HG02885 (cell line): ENCODE results near the gene THAP11.
"Not testable (repeated sequence)": the region's sequence is repeated elsewhere in the genome, so short reads cannot be mapped to it uniquely, and the experiment has no call there.

ENCODE experiments used
- ATAC-seq: cut with Tn5 transposase; IDR thresholded peaks from one replicate; pipeline ENCODE4 v1.9.1; 2021; ENCODE audit warnings: mild to moderate bottlenecking; ENCODE audit not compliant: unreplicated experiment, poor library complexity

Gene THAP11

DNA sequence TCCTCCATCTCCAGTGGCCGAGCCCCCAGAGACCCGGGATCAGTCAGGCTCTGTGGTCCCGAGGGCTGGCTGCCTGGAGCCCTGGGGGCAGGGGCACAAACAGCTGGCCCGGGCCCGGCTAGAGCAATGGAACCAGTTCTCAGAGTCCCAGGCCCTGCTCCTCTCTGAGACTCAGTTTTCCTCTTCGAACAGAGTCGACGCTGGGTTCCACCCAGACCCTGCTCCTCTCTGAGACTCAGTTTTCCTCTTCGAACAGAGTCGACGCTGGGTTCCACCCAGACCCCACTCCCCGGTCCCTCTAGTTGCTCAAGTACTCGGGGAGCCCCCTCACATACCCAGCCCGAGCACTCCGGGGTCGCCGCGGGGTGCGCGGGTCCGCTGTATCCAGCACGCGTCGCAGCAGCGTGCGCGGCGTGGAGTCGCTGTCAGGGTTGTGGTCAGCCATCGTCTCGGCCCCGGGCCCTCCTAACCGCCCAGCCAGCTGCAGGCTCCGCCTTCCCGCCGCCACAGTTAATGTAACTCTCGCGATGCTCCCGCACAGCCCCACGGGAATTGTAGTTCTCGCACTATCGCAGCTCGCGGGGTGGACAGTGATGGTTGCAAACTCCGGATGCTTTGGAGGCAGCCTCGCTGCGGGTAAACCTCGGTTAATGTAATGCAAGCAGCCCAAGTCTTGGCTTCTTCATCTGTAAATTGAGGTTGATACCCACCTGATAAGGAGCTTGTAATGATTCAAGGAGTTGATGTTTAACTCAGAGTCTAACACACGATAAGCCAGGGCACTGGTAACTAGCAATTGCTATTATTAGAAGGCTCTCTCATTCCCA lies 8.5 kb upstream of the THAP11 start:
- ATAC-seq = peak; percentile 98

DNA sequence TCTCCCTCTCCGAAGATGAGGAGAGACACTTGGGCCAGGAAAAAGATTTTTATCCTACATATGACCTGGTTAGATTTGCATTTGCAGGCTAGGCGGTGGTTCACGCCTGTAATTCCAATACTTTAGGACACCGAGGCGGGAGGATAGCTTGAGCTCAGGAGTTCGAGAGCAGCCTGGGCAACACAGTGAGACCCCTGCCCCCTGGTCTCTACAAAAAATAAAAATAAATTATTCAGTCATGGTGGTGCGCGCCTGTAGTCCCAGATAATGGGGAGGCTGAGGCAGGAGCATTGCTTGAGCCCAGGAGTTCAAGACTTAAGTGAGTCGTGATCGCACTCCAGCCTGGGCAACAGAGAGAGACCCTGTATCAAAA lies 7.9 kb upstream of the THAP11 start:
- no peak for ATAC-seq

- not testable (repeated sequence) for ATAC-seq
These were observed 4.9 kb upstream of the THAP11 start for GRCh38 chr16:67837190-67837589.

DNA sequence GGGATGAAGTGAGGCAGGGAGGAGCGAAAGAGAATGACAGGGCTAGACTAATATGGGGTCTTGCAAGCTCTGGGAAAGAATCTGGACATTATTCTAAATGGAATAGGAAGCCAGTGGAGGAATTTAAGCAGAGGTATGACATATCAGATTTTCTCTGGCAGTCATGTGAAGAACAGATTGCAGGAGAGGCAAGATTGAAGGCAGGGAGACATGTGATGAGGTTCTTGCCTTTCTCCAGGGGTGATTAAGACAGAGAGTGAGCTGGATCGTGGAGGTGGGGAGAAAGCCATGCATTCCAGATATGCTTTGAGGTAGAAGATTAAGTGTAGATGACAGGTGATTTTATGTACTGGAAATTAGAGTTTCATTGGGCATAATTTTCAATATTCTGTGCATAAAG lies 4.3 kb upstream of the THAP11 start:
- ATAC-seq = no peak

DNA sequence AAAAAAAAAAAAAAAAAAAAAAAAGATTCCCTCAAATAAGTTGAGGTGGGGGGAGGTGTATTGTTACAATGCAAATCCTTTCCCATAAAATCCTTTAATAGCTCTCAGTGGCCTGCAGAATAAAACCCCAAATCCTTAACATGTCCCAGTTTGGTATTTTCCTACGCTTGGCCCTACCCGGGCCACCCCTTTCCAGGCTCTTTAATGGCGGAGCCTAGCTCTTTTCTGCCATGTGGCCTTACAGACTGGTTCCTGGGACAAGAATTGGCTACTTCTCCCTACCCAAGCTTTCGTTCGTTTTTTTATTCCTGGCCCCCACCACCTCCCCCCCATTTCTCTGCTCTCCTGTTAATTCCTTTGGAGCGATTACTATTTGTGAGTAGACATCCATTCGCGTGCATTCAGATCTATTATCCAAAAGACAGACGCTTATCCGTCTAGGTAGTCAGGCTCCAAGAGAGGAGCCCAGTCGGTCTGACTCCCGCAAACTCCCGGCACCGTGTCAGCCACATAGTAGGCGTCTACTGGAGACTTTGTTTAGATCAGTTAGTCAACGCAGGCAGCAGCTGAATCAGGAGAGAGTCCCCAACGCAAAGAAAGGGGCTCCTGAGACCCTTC lies 813 bp upstream of the THAP11 start:
- no peak for ATAC-seq

- ATAC-seq = peak; percentile 13
These were observed 606 bp downstream of the THAP11 start for GRCh38 chr16:67842509-67843342.

GRCh38 chr16:67843343-67843765 lies 1.2 kb downstream of the THAP11 start:
- no peak for ATAC-seq

GRCh38 chr16:67844497-67844896 lies 2.4 kb downstream of the THAP11 start:
- no peak for ATAC-seq

GRCh38 chr16:67845291-67846062 lies 3.4 kb downstream of the THAP11 start:
- ATAC-seq = no peak

- no peak for ATAC-seq
These were observed 3.9 kb downstream of the THAP11 start for GRCh38 chr16:67846063-67846319.

DNA sequence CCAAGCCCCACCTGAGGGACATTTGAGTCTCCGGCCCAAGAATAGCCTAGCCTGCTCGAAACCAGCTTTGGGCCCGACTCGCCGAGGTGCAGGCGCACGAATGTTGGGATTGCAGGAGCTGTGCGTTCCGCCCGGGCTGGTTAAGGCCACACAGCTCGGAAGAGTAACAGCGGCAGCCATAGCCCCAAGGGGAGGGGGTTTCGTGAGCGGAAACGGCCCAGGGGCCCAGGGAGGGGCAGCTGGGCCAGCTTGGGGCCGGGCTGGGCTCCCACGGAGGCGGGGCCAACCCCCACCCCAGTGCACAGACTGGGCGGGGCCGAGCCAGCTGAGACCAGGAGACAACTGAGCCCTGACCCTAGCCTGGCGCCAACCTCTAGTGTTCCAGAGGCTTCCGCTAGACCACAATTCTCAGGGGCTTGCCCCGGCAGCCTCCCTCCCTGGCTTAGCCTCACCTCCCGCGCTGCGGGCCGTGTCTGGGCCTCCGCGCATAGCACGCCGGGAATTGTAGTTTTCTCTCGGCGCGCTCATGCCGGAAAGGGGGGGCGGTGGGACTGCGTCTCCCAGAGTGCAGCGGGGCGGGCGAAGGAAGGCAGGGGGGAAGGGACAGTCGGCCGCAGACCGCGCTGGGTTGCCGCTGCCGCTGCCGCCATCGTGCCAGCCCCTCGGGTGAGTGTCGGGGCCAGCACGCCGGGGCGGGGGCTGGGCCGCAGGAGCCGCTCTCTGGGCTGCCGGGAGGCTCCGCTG lies 4.4 kb downstream of the THAP11 start, which contains the start of gene NUTF2:
TSS of gene NUTF2 (plus strand) at position 614 of the 744 bp plus-strand sequence. CDS start 18,198 bp downstream, outside the sequence.
- peak; percentile 63 for ATAC-seq

DNA sequence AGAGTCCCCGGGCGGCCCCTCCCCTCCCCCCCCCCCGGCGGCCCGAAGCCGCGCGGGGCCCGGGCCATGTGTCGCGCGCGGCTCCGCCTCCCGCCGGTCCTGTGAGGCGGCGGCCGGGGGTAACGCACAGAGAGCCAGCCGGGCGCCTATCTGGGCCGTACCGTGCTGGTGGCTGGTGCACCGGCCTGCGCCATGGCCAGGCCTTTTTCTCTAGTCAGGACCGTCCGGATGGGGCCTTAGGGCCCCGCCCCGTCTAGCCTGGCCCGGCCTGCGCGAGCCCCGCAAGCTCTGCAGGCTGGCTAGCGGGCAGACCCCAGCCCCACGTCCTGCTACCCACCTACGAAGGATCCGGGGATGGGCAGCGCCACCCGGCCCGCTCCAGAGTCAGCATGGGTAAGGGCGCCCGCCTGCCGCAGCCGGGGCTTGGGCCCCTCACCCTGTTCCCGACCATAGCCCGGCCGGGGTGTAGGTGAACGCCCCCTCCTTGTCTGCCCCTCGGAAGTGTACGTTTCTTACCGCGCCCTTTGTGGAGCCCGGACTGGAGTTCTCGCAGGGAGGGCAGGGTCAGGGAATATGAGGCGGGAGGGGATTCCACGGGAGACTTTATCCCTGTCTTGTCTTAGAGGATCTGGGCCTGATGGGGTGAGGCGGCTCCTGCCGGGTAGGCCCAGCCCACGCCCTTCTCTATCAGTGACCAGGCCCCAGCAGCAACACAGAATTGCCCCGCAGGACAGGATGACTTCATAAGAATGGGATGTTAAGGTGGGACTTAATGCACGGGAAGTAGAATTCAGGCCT lies 5.1 kb downstream of the THAP11 start, which contains the start of gene CENPT:
TSS of gene CENPT (minus strand) at position 630 of the 798 bp plus-strand sequence. CDS start 13,834 bp downstream, outside the sequence.
- peak; percentile 38 for ATAC-seq

DNA sequence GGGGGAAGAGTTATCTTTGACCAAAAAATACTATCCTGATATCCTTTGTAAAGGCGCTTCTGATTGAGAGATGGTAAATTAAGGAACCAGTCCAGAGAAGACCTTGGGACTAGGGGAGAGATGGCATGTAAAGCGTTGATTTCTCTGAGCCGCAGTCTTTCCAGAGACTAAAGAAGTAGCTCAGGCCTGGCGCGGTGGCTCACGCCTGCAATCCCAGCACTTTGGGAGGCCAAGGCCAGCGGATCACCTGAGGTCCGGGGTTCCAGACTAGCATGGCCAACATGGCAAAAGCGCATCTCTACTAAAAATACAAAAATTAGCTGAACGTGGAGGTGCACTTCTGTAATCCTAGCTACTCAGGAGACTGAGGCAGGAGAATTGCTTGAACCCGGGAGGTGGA lies 6.0 kb downstream of the THAP11 start:
- ATAC-seq = no peak

DNA sequence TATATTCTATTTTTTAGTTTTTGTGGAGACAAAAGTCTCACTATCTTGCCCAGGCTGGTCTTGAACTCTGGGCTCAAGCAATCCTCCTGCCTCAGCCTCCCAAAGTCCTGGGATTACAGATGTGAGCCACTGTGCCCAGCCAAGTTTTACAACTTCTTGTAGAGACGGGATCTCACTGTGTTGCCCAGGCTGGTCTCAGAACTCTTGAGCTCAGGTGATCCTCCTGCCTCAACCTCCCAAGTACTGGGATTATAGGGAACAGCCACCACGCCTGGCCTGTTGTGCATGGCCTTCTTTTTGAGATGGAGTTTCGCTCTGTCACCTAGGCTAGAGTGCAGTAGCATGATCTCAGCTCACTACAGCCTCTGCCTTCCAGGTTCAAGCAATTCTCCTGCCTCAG lies 11.6 kb downstream of the THAP11 start:
- ATAC-seq = no peak

DNA sequence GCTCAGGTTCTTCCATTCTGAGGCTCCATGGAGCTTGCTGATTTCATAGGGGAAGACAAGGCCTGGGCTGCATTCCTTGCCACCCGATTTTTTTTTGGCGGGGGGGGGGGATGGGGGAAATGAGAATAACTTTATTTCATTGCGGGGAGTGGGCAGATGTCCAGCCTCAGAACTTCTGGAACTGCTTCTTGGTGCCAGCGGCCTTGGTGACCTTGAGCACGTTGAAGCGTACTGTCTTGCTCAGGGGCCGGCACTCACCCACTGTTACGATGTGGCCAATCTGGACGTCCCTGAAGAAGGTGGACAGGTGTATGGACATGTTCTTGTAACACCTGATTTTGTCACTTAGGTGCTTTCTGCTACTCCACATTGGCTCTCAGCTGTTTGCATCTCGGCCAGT lies 13.7 kb downstream of the THAP11 start:
- no peak for ATAC-seq

DNA sequence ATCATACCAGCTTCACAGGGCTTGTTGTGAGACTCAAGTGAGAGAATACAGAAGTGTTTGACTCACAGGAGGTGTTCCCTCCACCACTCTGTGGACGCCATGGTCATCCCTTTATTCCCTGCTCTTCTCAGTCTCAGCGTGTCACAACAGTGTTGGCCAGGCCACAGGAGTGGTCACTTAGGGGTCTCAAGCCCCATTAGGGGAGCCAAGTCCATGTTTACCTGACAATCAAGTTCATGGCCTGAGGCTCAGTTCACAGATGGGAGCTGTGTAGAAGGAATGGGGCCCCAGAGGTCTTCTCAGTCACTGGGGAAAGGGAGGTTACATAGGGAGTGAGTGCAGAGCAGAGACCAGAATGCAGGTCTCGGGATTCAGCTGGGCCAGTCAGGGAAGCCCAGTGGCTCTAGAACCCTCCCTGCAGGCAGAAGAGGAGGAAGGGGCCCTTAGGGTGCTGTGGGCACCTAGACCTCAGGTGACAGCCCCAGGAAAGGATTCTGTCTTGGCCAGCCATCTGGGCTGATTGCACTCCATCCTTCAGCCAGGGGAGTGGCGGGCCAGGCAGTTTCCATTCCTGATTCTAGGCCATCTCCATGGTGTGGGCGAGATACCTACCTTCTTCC lies 14.9 kb downstream of the THAP11 start:
- ATAC-seq = no peak

GRCh38 chr16:67857547-67858233 lies 15.6 kb downstream of the THAP11 start:
- ATAC-seq = no peak

GRCh38 chr16:67858500-67858899 lies 16.4 kb downstream of the THAP11 start:
- no peak for ATAC-seq
